ENCODE measurements around the gene JAKMIP3. TPM values are rescaled to one million over a fixed set of nuclear protein-coding genes. Genes with fewer than 3 reads are reported as not detected.

Gene JAKMIP3
- total and polyA plus RNA-seq, 4 experiments from 2014 or later, result 0.03 to 0.36 (median 0.29) TPM; not detected in 1

DNA sequence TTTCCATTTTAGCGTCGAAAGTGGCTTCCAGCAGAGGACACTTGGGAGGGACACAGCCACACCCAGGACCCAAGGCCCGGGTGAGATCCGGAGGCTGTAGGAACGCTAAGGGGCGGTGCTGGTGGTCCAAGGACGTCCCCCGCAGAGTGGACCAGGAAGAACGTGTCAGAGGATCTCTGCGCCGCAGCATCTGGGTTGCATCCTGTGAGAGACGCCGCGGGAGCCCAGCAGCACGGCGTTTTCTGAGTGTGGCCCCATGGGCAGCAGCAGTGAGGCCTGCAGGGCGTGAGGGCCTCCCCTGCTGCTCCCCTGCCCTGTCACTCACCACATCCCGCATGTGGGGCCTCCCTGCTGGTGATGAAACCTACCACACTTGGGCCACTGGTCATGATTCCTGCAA, 43.5 kb upstream of the JAKMIP3 start:
- H3K36me3 ChIP-seq (ENCODE audit: insufficient read depth, low read length), result no peaks in the 10 kb centered on the region
- Mint-ChIP-seq H3K27me3 (peaks cover 16 to 22% of the 10 kb centered on the region in 2 donors), H3K9me3 (no peaks in the 10 kb centered on the region), H3K36me3 (no peaks in the 10 kb centered on the region), H3K27ac (no peak overlapping the region), H3K4me1 (peaks cover 4 to 10% (median 6%) of the 10 kb centered on the region in 4 donors), H3K4me3 (no peak overlapping the region)
- no peaks in the 10 kb centered on the region for H3K9me3 ChIP-seq (ENCODE audit: control insufficient read depth in 1 of 2, low read length in 2 of 2)
- H3K4me1 ChIP-seq (ENCODE audit: insufficient read depth, low read length), result peaks cover 9% of the 10 kb centered on the region
- H3K27me3 ChIP-seq (ENCODE audit: insufficient read depth, low read length), result no peaks in the 10 kb centered on the region
- H3K27ac ChIP-seq (ENCODE audit: low read depth, low read length), result no peak overlapping the region
- ChIA-PET CTCF (ENCODE audit: partially characterized antibody) (interaction anchor here (0.8 to 2.1 kb wide), 22 partner anchors 8 to 145 kb away, joined by 3 to 119 read pairs (median 5); partner anchors contain the start of gene BNIP3), POLR2A (ENCODE audit: partially characterized antibody) (interaction anchor here (1.1 kb wide), 3 partner anchors 119 to 136 kb away, joined by 3 to 8 read pairs (median 3); no protein-coding TSS in a partner anchor)
- DNase-seq, result no peak
- H3K4me3 ChIP-seq (ENCODE audit: low read length in 2 of 2), result no peak overlapping the region
- intact Hi-C loops (cut with micrococcal nuclease), result no loop called here

- no peaks in the 10 kb centered on the region for H3K9me3 ChIP-seq (ENCODE audit: control insufficient read depth in 1 of 2, low read length in 2 of 2)
- Mint-ChIP-seq H3K4me1 (peaks cover 4 to 10% (median 6%) of the 10 kb centered on the region in 4 donors), H3K4me3 (peak overlapping the region in 4 of 8 donors; percentile 1 to 56 (median 36)), H3K27me3 (peaks cover 18 to 31% of the 10 kb centered on the region in 2 donors), H3K36me3 (no peaks in the 10 kb centered on the region), H3K9me3 (no peaks in the 10 kb centered on the region), H3K27ac (peak overlapping the region in 1 of 7 donors; percentile 59)
- peaks cover under 1% of the 10 kb centered on the region for H3K27me3 ChIP-seq (ENCODE audit: insufficient read depth, low read length)
- intact Hi-C loops (cut with micrococcal nuclease), result no loop called here
- H3K27ac ChIP-seq (ENCODE audit: low read depth, low read length), result no peak overlapping the region
- no peaks in the 10 kb centered on the region for H3K36me3 ChIP-seq (ENCODE audit: insufficient read depth, low read length)
- peak; percentile 59 to 74 (median 64) for DNase-seq
- peaks cover 9% of the 10 kb centered on the region for H3K4me1 ChIP-seq (ENCODE audit: insufficient read depth, low read length)
- CTCF ChIA-PET (ENCODE audit: partially characterized antibody), result interaction anchor here (0.7 to 2.1 kb wide), 30 partner anchors 9 to 146 kb away, joined by 3 to 119 read pairs (median 5); partner anchors contain the start of genes BNIP3 and PPP2R2D
- POLR2A ChIA-PET (ENCODE audit: partially characterized antibody), result interaction anchor here (1.1 kb wide), 3 partner anchors 120 to 137 kb away, joined by 3 to 8 read pairs (median 3); no protein-coding TSS in a partner anchor
- no peak overlapping the region for H3K4me3 ChIP-seq (ENCODE audit: low read length in 2 of 2)
These were observed 42.5 kb upstream of the JAKMIP3 start for GRCh38 chr10:132023092-132023811.

DNA sequence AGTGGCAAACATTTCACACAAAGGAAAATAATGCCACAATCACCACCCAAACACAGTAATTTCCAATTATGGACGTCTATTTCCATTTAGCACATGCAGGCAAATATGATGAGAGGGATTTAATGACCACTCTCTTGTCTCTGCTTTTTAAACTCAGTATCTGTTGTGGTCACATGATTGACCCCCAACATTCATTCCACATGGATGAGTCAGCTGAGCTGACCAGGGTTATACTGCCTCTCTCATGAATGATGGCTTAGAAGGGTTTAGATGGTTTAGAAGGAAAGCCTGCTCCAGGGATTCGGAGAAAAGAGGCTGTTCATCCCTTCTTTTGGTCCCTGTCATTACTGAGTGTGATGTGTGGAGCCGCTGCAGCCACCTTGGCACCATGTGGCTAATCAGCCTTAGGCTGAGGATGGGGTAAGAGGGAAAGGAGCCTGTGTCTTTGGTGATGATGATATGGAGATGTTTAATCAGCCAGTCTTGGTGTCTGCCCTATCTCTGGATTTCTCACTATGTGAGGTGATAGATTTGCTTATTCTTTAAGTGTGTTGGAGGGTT, 38.2 kb upstream of the JAKMIP3 start:
- no peak overlapping the region for H3K27ac Mint-ChIP-seq
- H3K27me3 Mint-ChIP-seq, result peaks cover 33 to 44% of the 10 kb centered on the region in 2 donors
- H3K36me3 Mint-ChIP-seq, result no peaks in the 10 kb centered on the region
- CTCF ChIA-PET (ENCODE audit: partially characterized antibody), result no interaction called here
- no peaks in the 10 kb centered on the region for H3K36me3 ChIP-seq (ENCODE audit: insufficient read depth, low read length)
- H3K4me1 Mint-ChIP-seq, result peaks cover 4 to 10% (median 7%) of the 10 kb centered on the region in 4 donors
- POLR2A ChIA-PET (ENCODE audit: partially characterized antibody), result no interaction called here
- H3K4me1 ChIP-seq (ENCODE audit: insufficient read depth, low read length), result peaks cover 9% of the 10 kb centered on the region
- intact Hi-C loops (cut with micrococcal nuclease), result no loop called here
- no peak overlapping the region for H3K4me3 ChIP-seq (ENCODE audit: low read length in 2 of 2)
- H3K27me3 ChIP-seq (ENCODE audit: insufficient read depth, low read length), result peaks cover 12% of the 10 kb centered on the region
- no peak overlapping the region for H3K4me3 Mint-ChIP-seq
- no peak overlapping the region for H3K27ac ChIP-seq (ENCODE audit: low read depth, low read length)
- no peak for DNase-seq
- no peaks in the 10 kb centered on the region for H3K9me3 Mint-ChIP-seq
- no peaks in the 10 kb centered on the region for H3K9me3 ChIP-seq (ENCODE audit: control insufficient read depth in 1 of 2, low read length in 2 of 2)

DNA sequence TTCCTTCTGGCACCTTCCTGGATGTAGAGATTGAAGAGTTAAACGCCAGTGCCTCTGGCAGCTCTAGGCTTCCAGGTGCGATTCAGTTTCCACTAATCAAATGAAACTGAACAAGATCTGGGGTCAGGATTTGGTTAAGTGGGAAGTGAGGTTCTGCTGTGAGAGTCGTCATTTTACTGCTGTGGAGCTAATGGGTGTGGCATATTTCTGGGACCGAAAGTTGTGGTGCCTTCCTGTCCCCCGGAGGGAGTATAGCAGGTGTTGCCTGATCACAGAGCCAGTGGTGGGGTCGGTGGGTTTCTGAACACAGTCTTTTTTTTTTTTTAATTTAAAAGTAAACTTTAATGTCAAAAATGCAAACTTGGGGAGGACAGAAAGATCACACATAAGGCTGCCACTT, 37.0 kb upstream of the JAKMIP3 start:
- Histone ChIP-seq H3K4me3 (ENCODE audit: low read length in 2 of 2) (no peak overlapping the region), H3K9me3 (ENCODE audit: control insufficient read depth in 1 of 2, low read length in 2 of 2) (no peaks in the 10 kb centered on the region), H3K36me3 (ENCODE audit: insufficient read depth, low read length) (no peaks in the 10 kb centered on the region), H3K27ac (ENCODE audit: low read depth, low read length) (no peak overlapping the region), H3K27me3 (ENCODE audit: insufficient read depth, low read length) (peaks cover 12% of the 10 kb centered on the region), H3K4me1 (ENCODE audit: insufficient read depth, low read length) (no peaks in the 10 kb centered on the region)
- Mint-ChIP-seq H3K27me3 (peaks cover 31 to 48% of the 10 kb centered on the region in 2 donors), H3K4me1 (peaks cover 0 to 2% (median under 1%) of the 10 kb centered on the region in 4 donors), H3K27ac (no peak overlapping the region), H3K36me3 (no peaks in the 10 kb centered on the region), H3K9me3 (no peaks in the 10 kb centered on the region), H3K4me3 (no peak overlapping the region)
- intact Hi-C loops (cut with micrococcal nuclease), result no loop called here
- DNase-seq, result no peak
- CTCF ChIA-PET (ENCODE audit: partially characterized antibody), result no interaction called here
- POLR2A ChIA-PET (ENCODE audit: partially characterized antibody), result no interaction called here

GRCh38 chr10:132030898-132031463, 34.8 kb upstream of the JAKMIP3 start:
- intact Hi-C loops (cut with micrococcal nuclease), result no loop called here
- H3K36me3 ChIP-seq (ENCODE audit: insufficient read depth, low read length), result no peaks in the 10 kb centered on the region
- no peak overlapping the region for H3K4me3 Mint-ChIP-seq
- no peaks in the 10 kb centered on the region for H3K36me3 Mint-ChIP-seq
- H3K9me3 ChIP-seq (ENCODE audit: control insufficient read depth in 1 of 2, low read length in 2 of 2), result no peaks in the 10 kb centered on the region
- DNase-seq, result no peak
- H3K27me3 ChIP-seq (ENCODE audit: insufficient read depth, low read length), result peaks cover 12% of the 10 kb centered on the region
- peaks cover 44 to 57% of the 10 kb centered on the region in 2 donors for H3K27me3 Mint-ChIP-seq
- no peak overlapping the region for H3K4me3 ChIP-seq (ENCODE audit: low read length in 2 of 2)
- ChIA-PET CTCF (ENCODE audit: partially characterized antibody) (interaction anchor here (3.1 kb wide), 1 partner anchor 8 kb away, joined by 8 read pairs; no protein-coding TSS in a partner anchor), POLR2A (ENCODE audit: partially characterized antibody) (interaction anchor here (0.6 kb wide), 1 partner anchor 8 kb away, joined by 3 read pairs; no protein-coding TSS in a partner anchor)
- no peaks in the 10 kb centered on the region for H3K9me3 Mint-ChIP-seq
- no peak overlapping the region for H3K27ac ChIP-seq (ENCODE audit: low read depth, low read length)
- no peak overlapping the region for H3K27ac Mint-ChIP-seq
- peaks cover 0 to 13% (median 3%) of the 10 kb centered on the region in 4 donors for H3K4me1 Mint-ChIP-seq
- no peaks in the 10 kb centered on the region for H3K4me1 ChIP-seq (ENCODE audit: insufficient read depth, low read length)

GRCh38 chr10:132033632-132034031, 32.1 kb upstream of the JAKMIP3 start:
- no peak for DNase-seq
- no peaks in the 10 kb centered on the region for H3K4me1 ChIP-seq (ENCODE audit: insufficient read depth, low read length)
- H3K4me3 ChIP-seq (ENCODE audit: low read length in 2 of 2), result no peak overlapping the region
- H3K27ac ChIP-seq (ENCODE audit: low read depth, low read length), result no peak overlapping the region
- no peaks in the 10 kb centered on the region for H3K36me3 ChIP-seq (ENCODE audit: insufficient read depth, low read length)
- H3K27me3 ChIP-seq (ENCODE audit: insufficient read depth, low read length), result peaks cover 13% of the 10 kb centered on the region
- Mint-ChIP-seq H3K9me3 (no peaks in the 10 kb centered on the region), H3K4me1 (peaks cover 0 to 13% (median 8%) of the 10 kb centered on the region in 4 donors), H3K4me3 (no peak overlapping the region), H3K27ac (no peak overlapping the region), H3K36me3 (no peaks in the 10 kb centered on the region), H3K27me3 (peaks cover 45 to 50% of the 10 kb centered on the region in 2 donors)
- POLR2A ChIA-PET (ENCODE audit: partially characterized antibody), result no interaction called here
- H3K9me3 ChIP-seq (ENCODE audit: control insufficient read depth in 1 of 2, low read length in 2 of 2), result no peaks in the 10 kb centered on the region
- intact Hi-C loops (cut with micrococcal nuclease), result no loop called here
- CTCF ChIA-PET (ENCODE audit: partially characterized antibody), result interaction anchor here (3.1 kb wide), 1 partner anchor 11 kb away, joined by 8 read pairs; no protein-coding TSS in a partner anchor

- intact Hi-C loops (cut with micrococcal nuclease), result no loop called here
- DNase-seq, result no peak
- Mint-ChIP-seq H3K9me3 (no peaks in the 10 kb centered on the region), H3K36me3 (no peaks in the 10 kb centered on the region), H3K27ac (no peak overlapping the region), H3K27me3 (peaks cover 49 to 58% of the 10 kb centered on the region in 2 donors), H3K4me3 (peak overlapping the region in 5 of 8 donors; percentile 18 to 59 (median 41)), H3K4me1 (peaks cover 0 to 13% (median 8%) of the 10 kb centered on the region in 4 donors)
- H3K4me3 ChIP-seq (ENCODE audit: low read length in 2 of 2), result no peak overlapping the region
- H3K27ac ChIP-seq (ENCODE audit: low read depth, low read length), result no peak overlapping the region
- H3K36me3 ChIP-seq (ENCODE audit: insufficient read depth, low read length), result no peaks in the 10 kb centered on the region
- no peaks in the 10 kb centered on the region for H3K9me3 ChIP-seq (ENCODE audit: control insufficient read depth in 1 of 2, low read length in 2 of 2)
- no peaks in the 10 kb centered on the region for H3K4me1 ChIP-seq (ENCODE audit: insufficient read depth, low read length)
- H3K27me3 ChIP-seq (ENCODE audit: insufficient read depth, low read length), result peaks cover 5% of the 10 kb centered on the region
- POLR2A ChIA-PET (ENCODE audit: partially characterized antibody), result interaction anchor here (0.5 kb wide), 1 partner anchor 253 kb away, joined by 4 read pairs; no protein-coding TSS in a partner anchor
- CTCF ChIA-PET (ENCODE audit: partially characterized antibody), result interaction anchor here (0.8 kb wide), 1 partner anchor 13 kb away, joined by 3 read pairs; no protein-coding TSS in a partner anchor
These were observed 30.3 kb upstream of the JAKMIP3 start for GRCh38 chr10:132035476-132035875.
